Small intestine (tissue), 7 donors: Measurements from ENCODE around the gene SYVN1. TPM values are rescaled to one million over a fixed set of nuclear protein-coding genes. Genes with fewer than 3 reads are reported as not detected.
A peak's percentile ranks its signal among the peaks of the same experiment; 100 is the strongest.

Source experiments
- DNase-seq, 2 donors: peaks; one replicate each; pipeline versions ENCODE4 v3.0.0 to v3.0.0-alpha.2; 2013
- FAIRE-seq: peaks from 2 replicates; lab custom pipeline; 2012; peaks lifted over from hg19 to GRCh38; lab: Jason Lieb, UNC
- H3K27ac ChIP-seq, 3 donors: one replicate each; pipeline ENCODE4 v1.5.1; 2013; ENCODE audit warnings: low read length in 2 of 3, mild to moderate bottlenecking in 2 of 3, control low read depth in 1 of 3, inconsistent platforms in 1 of 3, low read depth in 1 of 3, moderate library complexity in 1 of 3
- H3K27me3 ChIP-seq, 3 donors: one replicate each; pipeline ENCODE4 v1.6.1; 2013; ENCODE audit warnings: low read length in 3 of 3, inconsistent platforms in 1 of 3; ENCODE audit not compliant: control insufficient read depth in 3 of 3, insufficient read depth in 3 of 3
- H3K36me3 ChIP-seq, 3 donors: one replicate each; pipeline ENCODE4 v1.6.1; 2013; ENCODE audit warnings: low read length in 3 of 3, inconsistent platforms in 1 of 3, low read depth in 1 of 3, mild to moderate bottlenecking in 1 of 3, moderate library complexity in 1 of 3; ENCODE audit not compliant: control insufficient read depth in 3 of 3, insufficient read depth in 2 of 3
- H3K4me1 ChIP-seq, 3 donors: one replicate each; pipeline ENCODE4 v1.6.1; 2013; ENCODE audit warnings: low read length in 2 of 3, inconsistent platforms in 1 of 3, low read depth in 1 of 3, mild to moderate bottlenecking in 1 of 3, moderate library complexity in 1 of 3; ENCODE audit not compliant: control insufficient read depth in 3 of 3, insufficient read depth in 2 of 3
- H3K4me3 ChIP-seq, 3 donors: one replicate each; pipeline ENCODE4 v1.5.1; 2013; ENCODE audit warnings: low read length in 3 of 3, control low read depth in 1 of 3, inconsistent platforms in 1 of 3, low read depth in 1 of 3, mild to moderate bottlenecking in 1 of 3, moderate library complexity in 1 of 3
- H3K9me3 ChIP-seq, 2 donors: one replicate each; pipeline ENCODE4 v1.6.1; 2013; ENCODE audit warnings: low read depth in 1 of 2, low read length in 1 of 2; ENCODE audit not compliant: control insufficient read depth in 2 of 2, insufficient read depth in 1 of 2
- WGBS, 3 donors: extraction: QIAGEN DNeasy Blood & Tissue Kit; methylation state at CpG; one replicate each; pipeline ENCODE4 v1.1.7; 2013; 5-methylcytosine and 5-hydroxymethylcytosine counted together
- polyA plus RNA-seq, 4 donors: library from polyadenylated mRNA; stranded (reverse) in 3 of 4; unstranded in 1 of 4; fragments of 200-250 nt in 3 of 4; fragments of 120-200 nt in 1 of 4; gene quantifications; one replicate each; pipeline versions ENCODE4 v1.2.1 to v1.2.3, GENCODE V29; 2013
- donor health status: healthy with polysubstance abuse.
- donor health status: control.
- donor health status: control.
- donor health status: Bipolar disorder and iron deficiency.
- donor health status: healthy.

The SYVN1 gene
- polyA plus RNA-seq, 4 donors, result 10.5 to 34.4 (median 19.5) TPM

- Histone ChIP-seq H3K9me3 (no peaks in the 10 kb centered on the region), H3K36me3 (peaks cover 7 to 52% (median 11%) of the 10 kb centered on the region in 3 donors), H3K4me1 (peaks cover 0 to 22% (median 2%) of the 10 kb centered on the region in 3 donors), H3K4me3 (no peak overlapping the region), H3K27ac (no peak overlapping the region), H3K27me3 (no peaks in the 10 kb centered on the region)
- no peak for DNase-seq
- WGBS, 3 donors, result 90 to 94% (median 93%) methylated on average over 4 of the region's 4 CpGs
- no peak for FAIRE-seq
Observed at GRCh38 chr11:65085446-65085845, 48.9 kb downstream of the SYVN1 start.

GRCh38 chr11:65084598-65085375 lies 49.5 kb downstream of the SYVN1 start:
- Histone ChIP-seq H3K9me3 (no peaks in the 10 kb centered on the region), H3K4me3 (peak overlapping the region; percentile 67 to 82 (median 68)), H3K27ac (peak overlapping the region; percentile 58 to 97 (median 92)), H3K4me1 (peaks cover 0 to 22% (median 2%) of the 10 kb centered on the region in 3 donors), H3K27me3 (no peaks in the 10 kb centered on the region), H3K36me3 (peaks cover 7 to 54% (median 11%) of the 10 kb centered on the region in 3 donors)
- no peak for DNase-seq
- WGBS, 3 donors, result 38 to 43% (median 39%) methylated on average over 23 of the region's 23 CpGs
- FAIRE-seq, result no peak

GRCh38 chr11:65083834-65084597 lies 50.3 kb downstream of the SYVN1 start, which contains the start of the genes CDCA5 and ZFPL1:
Gene CDCA5, minus strand, starts transcription at chr11:65084040. Its CDS starts 62 bp downstream, at chr11:65083978.
Gene ZFPL1, plus strand, starts transcription at chr11:65084222. Its CDS starts 477 bp downstream, at chr11:65084699.
- H3K36me3 ChIP-seq, result peaks cover 7 to 53% (median 11%) of the 10 kb centered on the region in 3 donors
- FAIRE-seq (no peak), DNase-seq (peak; percentile 94 to 97)
- no peaks in the 10 kb centered on the region for H3K9me3 ChIP-seq
- peak within 1 kb of the TSS; percentile 67 to 82 (median 68) for H3K4me3 ChIP-seq
- H3K27me3 ChIP-seq, result no peaks in the 10 kb centered on the region
- H3K4me1 ChIP-seq, result peaks cover 0 to 22% (median 2%) of the 10 kb centered on the region in 3 donors
- 0% methylated on average over 66 to 79 of the region's 79 CpGs for WGBS, 3 donors
- H3K27ac ChIP-seq, result peak within 1 kb of the TSS; percentile 58 to 97 (median 92)

- 2 to 4% (median 2%) methylated on average over 13 of the region's 13 CpGs for WGBS, 3 donors
- H3K36me3 ChIP-seq, result peaks cover 4 to 49% (median 9%) of the 10 kb centered on the region in 3 donors
- no peak for DNase-seq
- H3K4me1 ChIP-seq, result peaks cover 0 to 27% (median 2%) of the 10 kb centered on the region in 3 donors
- no peak for FAIRE-seq
- peak overlapping the region; percentile 67 to 82 (median 68) for H3K4me3 ChIP-seq
- H3K27ac ChIP-seq, result peak overlapping the region in 2 of 3 donors; percentile 62 to 92
- H3K27me3 ChIP-seq, result no peaks in the 10 kb centered on the region
- no peaks in the 10 kb centered on the region for H3K9me3 ChIP-seq
Observed at GRCh38 chr11:65083134-65083833, 51.0 kb downstream of the SYVN1 start.

GRCh38 chr11:65078786-65079342 lies 55.5 kb downstream of the SYVN1 start:
- H3K4me3 ChIP-seq, result no peak overlapping the region
- FAIRE-seq, result no peak
- peaks cover 0 to 20% (median 0%) of the 10 kb centered on the region in 3 donors for H3K4me1 ChIP-seq
- H3K27ac ChIP-seq, result peak overlapping the region in 2 of 3 donors; percentile 0 to 9
- no peaks in the 10 kb centered on the region for H3K9me3 ChIP-seq
- no peak for DNase-seq
- H3K27me3 ChIP-seq, result no peaks in the 10 kb centered on the region
- H3K36me3 ChIP-seq, result peaks cover 0 to 23% (median 0%) of the 10 kb centered on the region in 3 donors
- WGBS, 3 donors, result 84 to 93% (median 90%) methylated on average over 8 to 9 of the region's 9 CpGs

- whole genome bisulfite sequencing, 3 donors, result 16 to 43% (median 19%) methylated on average over 3 of the region's 3 CpGs
- Histone ChIP-seq H3K36me3 (peaks cover 0 to 23% (median 0%) of the 10 kb centered on the region in 3 donors), H3K27me3 (no peaks in the 10 kb centered on the region), H3K4me1 (peaks cover 0 to 15% (median 0%) of the 10 kb centered on the region in 3 donors), H3K4me3 (no peak overlapping the region), H3K9me3 (no peaks in the 10 kb centered on the region), H3K27ac (peak overlapping the region in 2 of 3 donors; percentile 0 to 9)
- DNase-seq (peak; percentile 83 to 85), FAIRE-seq (no peak)
Observed at GRCh38 chr11:65078151-65078550, 56.2 kb downstream of the SYVN1 start.

- no peak overlapping the region for H3K27ac ChIP-seq
- FAIRE-seq, result no peak
- 82 to 86% (median 82%) methylated on average over 4 of the region's 4 CpGs for WGBS, 3 donors
- DNase-seq, result no peak
- no peaks in the 10 kb centered on the region for H3K9me3 ChIP-seq
- H3K27me3 ChIP-seq, result no peaks in the 10 kb centered on the region
- H3K4me1 ChIP-seq, result peaks cover 0 to 9% (median 0%) of the 10 kb centered on the region in 3 donors
- no peak overlapping the region for H3K4me3 ChIP-seq
- peaks cover 0 to 23% (median 0%) of the 10 kb centered on the region in 3 donors for H3K36me3 ChIP-seq
Observed at GRCh38 chr11:65077451-65077850, 56.9 kb downstream of the SYVN1 start.
